GM21390 (cell line): ENCODE measurements around the gene KCNN3.

Experiments
- ATAC-seq: cut with Tn5 transposase; IDR thresholded peaks from one replicate; pipeline ENCODE4 v1.9.1; 2021; ENCODE audit not compliant: unreplicated experiment

KCNN3 gene

DNA sequence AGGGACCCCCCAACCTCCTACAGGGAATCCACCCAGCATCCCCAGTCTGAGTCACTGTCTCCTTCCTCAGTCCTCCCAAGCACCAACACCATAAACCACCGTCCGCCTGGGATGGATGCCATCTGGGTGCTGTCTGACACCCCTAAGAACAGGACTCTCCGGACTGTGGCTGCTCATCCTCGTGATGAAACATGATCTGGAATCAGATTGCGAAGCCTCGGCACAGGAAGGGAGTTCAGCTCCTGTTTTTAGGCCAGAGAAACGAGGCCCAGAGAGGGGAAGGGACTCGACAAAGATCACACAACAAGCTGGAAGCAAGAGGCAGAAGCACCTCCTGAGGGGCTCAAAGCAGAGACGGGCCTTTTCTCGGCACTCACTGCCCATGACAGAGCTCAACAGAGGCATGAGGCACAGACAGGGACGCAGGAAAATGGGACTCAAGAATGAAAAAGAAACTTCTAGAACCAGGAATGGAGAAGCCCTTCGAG lies 8.4 kb downstream of the KCNN3 start:
- ATAC-seq, result no peak

DNA sequence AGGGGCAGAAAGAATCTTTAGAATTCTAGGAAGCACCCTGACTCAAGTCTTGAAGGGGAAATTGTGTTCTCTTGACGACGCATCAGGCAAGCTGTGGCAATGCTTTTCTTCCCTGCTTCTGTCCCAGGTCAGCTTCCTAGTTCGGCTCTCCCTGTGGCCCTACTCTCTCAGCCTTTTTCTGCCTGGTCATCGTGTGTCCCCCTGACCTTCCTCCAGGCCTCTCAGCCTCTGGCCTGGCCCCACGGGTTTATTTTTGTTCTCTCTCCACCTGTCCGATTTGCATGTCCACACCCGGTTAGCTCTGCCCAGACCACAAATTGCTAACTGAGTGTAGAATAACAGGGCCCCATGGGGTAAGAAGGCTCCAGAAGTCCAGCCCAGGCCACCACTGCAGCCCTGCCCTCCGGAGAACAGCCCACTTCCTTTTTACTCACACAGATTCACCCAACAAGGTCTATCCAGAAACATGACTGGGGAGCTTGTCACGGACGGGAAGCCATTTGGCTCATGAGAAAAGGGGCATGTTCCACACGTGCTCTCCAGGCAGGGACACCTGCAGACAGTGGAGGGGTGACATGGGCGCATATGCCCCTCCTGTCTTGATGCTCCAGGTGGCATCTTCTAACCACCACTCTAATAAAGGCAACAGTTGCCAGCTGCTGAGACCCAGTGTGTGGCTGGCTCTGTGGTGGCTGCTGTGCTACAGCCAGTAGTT lies 9.8 kb downstream of the KCNN3 start:
- ATAC-seq, result peak; percentile 57

DNA sequence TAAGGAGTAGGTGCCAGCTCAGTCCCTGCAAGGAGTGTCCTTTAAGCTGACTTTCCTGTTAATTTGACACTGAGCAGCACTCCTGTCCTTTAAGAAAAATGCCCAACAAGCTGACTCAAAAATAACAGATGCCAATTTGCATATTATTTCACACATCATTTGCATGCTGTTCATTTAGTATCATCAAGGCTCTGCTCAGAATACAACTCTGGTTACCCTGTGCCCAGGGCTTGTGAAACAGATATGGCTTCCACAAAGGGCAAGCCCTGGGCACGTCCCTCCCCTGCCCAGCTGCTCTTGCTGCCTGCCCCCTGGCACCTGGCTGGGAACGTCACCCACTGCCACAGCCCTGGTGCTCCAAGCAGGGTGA lies 10.3 kb downstream of the KCNN3 start:
- peak; percentile 36 for ATAC-seq

DNA sequence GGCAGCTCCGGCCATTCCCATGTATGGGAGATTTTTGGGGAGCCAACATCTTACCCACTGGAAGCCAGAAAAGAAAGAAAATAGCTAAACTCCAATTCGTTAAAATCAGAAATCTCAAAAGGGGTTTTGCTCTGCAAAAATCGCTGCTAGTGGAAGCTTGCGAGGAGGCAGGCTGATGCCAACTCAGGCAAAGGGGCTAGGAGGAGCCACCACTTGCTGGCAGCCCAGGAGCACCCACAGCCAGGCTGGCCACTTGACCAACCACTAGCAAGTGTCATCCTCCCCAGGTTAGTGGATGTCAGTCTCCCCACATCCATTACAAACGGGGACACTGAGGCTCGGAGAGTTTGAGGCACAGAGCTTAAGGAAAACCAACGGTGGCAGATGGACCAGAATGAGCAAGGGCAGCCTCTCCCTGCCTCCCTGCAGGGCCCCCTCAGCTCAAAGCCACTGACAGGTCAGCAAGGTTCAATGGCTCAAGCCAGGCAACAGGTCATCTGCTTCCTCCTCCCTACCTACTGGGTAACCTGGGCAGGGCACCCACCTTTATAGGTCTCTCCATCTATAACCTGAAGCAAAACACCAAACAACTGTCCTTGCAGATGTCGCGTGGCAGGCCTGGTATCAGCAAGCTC lies 10.8 kb downstream of the KCNN3 start:
- no peak for ATAC-seq

DNA sequence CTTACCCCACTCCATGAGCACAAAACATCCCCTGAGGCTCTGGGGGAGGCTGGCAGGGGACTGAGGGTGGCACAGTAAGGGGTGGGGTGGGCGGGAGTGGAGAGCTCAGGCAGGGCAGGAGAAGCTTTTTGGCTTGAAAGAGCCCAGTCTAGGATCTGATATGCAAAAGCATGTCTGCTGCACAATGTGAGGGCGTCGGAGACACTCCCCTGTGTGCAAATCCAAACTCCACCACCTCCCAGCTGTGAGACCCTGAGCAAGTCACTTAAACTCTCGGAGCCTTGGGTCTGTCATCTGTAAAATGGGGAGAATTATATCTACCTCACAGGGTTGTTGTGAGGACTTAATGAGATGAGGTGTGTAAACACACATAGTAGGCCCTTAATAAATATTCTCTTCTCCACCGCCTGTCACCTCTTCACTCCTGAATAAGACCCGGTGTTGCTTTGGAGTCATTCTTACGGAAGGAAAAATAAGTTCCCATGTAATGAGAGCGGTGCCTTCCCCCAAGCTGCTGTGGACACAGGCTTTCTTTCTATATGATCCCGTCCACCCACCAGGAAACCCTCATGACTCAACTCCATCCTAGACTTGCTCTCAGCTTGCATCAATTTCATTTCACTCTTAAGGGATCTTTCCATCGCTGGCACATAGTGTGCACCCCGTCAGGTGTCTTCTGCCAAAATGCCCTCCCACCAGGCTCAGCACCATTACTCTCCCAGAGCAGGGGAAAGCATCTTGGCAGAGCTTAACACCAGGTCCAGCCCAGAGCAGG lies 12.5 kb downstream of the KCNN3 start:
- no peak for ATAC-seq

DNA sequence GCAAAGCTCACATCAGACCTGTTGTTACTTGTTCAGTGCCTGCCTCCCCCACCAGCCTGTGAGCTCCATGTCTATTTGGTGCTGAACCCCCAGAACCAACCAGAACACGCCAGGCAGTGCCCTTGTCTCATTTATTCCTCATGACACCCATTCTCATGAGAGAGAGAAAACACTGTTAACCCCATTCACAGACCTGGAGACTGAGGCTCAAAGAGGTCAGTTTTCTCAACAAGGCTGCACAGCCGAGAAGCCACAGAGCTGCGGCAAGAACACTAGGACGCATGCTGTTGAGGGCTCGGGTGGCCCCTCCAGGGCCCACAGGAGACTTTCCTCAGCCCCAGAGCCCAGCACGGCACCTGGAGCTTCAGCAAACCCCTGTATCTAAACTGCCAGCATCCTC lies 13.1 kb downstream of the KCNN3 start:
- ATAC-seq, result no peak

DNA sequence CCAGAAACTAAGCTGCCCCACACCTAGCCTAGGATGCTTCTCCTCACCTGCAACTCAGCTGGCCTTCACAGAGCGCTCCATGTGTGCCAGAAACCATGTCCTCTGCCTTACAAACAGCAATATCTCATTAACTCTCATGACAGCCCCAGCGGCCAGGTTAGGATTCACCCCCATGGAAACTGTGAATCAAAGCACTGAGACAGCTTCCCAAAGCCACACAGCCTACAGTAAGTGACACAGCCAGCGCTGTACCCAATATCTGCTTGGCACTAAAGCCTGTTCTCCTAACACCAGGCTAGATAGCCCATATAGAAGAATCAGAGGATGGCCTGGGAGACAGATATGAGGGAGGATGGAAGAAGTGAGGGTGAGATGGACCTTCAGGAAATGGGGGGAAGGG lies 13.5 kb downstream of the KCNN3 start:
- no peak for ATAC-seq

DNA sequence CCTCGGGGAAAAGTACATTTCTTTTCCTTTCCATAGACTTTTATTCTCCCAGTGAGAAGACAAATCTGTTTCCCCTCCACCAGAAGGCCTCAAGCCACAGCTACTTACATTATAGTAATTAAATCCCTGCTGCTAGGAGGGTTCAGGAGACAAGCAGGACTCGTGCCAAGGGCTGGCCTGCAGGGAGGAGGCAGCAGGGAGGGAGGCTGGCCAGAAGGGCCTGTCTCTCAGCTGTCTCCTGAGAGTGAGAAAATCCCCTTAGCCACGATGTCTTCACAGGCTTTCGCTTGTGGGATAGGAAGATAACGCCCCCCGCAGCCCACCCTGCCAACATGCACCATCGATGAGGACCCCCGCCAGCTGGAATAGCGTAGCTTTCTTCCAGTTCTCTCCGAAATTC lies 14.0 kb downstream of the KCNN3 start:
- no peak for ATAC-seq

DNA sequence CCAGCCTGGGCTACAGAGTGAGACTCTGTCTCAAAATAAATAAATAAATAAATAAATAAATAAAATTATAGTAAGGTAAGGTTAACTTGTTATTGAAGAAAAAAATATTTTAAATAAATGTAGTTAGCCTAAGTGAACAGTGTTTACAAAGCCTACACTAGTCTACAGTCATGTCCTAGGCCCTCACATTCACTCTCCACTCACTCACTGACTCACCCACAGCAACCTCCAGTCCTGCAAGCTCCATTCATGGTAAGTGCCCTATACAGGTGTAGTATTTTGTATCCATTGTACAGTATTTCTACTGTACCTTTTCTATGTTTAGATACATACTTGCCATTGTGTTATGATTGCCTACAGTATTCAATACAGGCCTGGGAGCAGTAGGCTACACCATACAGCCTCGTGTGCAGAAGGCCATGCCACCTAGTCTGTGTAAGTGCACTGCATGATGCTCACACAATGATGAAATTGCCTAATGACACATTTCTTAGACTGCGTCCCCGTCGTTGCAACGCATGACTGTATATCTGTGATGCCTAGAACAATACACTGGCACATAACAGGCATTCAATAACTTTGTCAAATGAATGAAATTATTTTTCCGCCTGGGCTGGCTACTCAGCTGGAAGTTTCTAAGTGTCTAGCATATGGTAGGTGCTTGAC lies 14.8 kb downstream of the KCNN3 start:
- no peak for ATAC-seq

DNA sequence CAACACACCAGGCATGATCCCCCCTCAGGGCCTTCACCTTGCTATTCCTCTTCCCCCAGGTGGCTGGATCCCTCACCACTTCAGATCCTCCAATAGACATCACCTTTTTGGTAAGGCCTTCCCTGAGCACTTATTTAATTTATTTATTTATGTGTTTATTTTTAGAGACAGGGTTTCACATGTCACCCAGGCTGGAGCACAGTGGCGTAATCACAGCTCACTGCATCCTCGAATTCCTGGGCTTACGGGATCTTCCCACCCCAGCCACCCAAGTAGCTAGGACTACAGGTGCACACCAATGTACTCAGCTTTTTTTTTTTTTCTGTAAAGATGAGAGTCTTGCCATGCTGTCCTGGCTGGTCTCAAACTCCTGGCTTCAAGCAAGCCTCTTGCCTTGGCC lies 17.2 kb downstream of the KCNN3 start:
- ATAC-seq, result no peak

DNA sequence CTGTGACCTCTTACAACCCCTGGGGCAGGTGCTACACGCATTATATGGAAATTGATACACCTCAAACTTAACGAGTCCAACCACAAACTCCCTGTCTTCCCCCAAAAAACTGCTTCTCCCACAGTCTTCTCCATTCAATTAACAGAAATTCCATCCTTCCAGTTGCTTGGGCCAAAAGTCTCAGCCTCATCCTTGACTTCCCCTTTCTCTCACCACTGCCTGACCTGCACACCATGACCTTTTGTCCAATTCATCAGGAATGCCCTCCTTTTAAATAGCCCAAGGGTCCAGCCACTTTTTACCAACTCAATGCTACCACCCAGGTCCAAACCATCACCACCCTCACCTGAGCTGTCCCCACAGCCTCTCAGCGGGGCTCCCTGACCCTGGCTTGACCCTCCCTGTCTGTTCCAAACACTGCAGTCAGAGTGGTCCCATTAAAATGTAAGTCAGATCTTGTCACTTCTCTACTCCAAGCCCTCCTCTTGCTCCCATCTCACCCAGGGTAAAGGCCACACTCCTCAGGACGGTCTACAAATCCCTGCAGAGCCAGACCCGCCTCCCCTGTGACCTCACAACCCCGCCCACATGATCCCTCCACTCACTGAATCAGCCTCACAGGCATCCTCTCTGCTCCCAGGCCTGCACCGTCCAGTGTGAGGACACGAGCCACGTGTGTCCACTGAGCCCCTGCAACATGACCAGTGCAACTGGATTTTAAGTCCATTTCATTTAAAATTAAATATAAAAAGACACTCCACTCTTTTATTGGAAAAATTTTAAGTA lies 18.5 kb downstream of the KCNN3 start:
- no peak for ATAC-seq

DNA sequence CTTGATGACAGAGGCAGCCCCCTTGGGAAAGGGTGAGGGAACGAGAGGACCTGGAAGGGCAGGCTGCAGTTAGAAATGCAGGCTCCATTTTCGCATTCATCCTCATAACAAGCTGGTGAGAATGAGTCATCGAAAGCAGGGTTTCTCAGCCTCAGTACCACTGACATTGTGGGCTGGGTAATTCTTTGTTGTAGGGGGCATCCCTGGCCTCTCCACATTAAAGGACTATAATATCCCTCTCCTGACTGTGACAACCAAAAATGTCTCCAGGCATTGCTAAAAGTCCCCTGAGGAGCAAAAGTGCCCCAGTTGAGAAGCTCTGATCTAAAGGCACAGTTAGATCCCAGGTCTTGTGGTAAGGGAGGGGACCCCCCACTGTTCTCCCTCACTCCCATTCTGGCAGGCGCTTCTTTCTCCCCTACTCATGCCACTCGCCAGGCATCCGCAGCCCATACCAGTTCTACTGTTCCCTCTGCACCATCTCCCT lies 20.4 kb downstream of the KCNN3 start:
- ATAC-seq, result no peak

DNA sequence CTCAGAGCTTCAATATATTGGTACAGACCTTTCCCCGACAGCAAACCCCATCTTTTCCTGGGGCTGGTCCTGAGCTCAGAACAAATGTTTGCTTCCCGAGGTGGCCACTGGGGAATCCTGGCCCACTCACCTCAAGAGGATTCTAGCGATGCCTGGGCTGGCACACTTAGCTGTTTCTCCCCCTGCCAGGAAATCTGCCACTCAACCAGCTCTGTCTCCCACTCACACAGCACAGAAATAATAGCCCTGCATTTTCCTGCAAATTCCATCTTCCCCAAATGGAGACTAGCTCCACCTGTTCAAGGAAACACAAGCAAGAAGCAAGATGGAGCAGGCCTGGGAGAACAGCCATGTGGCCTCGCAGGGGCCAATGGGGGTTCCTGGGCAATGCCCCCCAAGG lies 21.1 kb downstream of the KCNN3 start:
- ATAC-seq, result no peak

DNA sequence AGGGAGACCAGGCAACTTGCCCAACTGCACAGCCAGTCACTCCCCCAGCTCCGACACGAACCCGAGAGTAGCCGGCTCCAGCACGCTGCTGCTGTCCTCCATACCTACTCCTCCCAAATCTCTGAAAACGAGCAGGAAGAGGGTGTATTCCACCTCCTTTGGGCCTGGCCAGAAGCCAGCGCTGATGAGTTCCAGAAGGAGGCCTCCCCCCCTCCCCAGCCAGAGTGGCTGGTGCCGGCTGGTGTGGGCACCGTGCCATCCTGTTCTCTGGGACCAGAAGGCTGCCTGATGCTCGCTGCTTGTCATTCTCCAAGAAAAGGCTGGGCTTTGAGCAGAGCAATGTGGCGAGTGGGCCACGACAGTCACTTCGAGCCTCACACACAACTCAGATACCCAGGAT lies 22.2 kb downstream of the KCNN3 start:
- no peak for ATAC-seq

DNA sequence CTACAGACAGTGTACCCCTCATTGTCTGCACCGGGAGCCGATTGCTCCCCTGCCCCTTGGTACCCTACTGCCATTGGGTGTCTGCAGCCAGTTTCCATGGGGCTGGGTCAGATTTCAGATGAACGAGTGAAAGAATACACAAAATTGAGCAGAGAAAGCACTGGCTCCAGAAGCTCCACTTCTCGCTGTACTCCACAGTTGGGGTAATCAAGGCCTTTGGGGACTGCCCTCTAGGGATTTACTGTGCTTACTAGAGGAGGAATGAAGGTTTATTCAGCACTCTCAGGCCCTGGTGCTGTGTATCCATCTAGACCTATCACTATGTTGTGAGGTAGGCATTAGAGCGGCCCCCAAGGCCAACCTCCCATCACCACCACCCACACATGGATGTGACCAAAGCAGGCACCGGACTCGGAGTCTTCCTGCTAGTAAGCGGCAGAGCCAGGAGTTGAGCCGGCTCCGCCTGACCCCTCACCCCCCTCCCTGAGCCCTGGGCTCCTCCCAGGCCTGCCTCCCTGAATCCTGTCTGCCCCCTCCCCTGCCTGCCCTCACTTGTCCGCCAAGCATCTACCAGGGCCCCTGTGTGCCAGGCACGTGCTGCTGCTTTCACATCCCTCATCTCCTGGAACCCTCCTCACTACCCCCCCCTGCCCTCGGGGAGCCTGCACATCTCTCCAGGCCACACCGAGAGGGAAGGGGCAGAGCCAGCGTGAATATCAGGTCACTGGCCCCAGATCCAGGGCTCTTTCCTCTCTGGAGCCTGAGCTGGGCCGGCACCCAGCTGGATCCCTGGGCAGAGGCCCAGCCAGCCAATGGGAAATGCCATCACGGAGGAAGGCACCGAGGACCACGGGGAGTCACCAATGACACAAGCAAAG lies 23.3 kb downstream of the KCNN3 start:
- ATAC-seq, result no peak

DNA sequence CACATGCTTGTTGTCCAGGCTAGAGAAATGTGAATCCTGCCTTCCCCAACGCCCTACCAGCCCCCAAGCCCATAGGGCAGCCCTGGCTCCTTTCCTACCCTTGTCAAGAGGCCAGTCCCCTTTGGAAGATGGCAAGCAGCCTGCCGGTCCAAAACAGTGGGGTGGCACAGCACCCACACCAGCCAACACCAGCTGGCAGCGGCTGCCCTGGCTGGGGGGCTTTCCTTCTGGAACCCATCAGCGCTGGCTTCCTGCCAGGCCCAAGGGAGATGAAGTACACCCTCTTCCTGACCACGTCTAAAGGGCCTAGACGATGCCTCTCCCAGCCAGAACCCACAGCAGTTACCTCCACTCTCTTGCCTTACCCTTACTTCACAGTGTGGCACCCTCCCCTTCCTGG lies 24.2 kb downstream of the KCNN3 start:
- ATAC-seq, result no peak

DNA sequence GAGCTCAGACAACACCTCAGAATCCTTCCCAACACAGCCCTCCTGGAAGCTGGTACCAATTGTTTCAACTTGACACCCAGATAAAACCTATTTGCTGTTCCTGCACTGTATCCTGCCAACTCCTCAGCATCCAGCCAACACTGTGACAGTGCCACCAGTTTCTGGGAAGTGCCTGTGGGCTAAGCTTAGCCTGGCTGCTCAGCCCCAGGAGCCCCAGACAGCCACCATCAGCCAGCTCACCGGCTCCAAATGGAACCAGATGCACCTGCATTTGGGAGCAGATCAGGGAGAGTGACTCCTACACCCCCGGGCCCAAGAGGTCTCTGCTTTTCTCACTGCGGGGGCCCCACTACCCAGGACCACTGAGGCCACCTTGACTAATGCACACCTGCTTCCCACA lies 24.9 kb downstream of the KCNN3 start:
- no peak for ATAC-seq

DNA sequence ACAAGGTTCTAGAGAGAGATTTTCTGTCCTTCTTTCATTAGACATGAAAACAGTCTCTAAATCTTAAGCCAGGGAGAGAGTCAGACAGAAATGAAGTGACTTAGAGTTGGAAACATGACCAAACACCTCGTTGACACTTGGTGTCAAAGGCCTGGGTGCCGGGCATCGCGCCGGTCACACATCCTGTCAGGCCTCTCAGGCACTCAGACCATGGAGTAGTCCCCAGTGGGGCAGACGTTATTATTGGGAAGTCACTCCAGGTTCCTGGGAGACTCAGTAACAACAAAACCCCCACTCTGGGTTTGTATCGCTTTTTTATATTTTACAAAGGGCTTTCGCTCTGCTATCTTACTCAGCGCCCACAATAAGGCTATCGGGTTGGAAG lies 25.8 kb downstream of the KCNN3 start:
- no peak for ATAC-seq

DNA sequence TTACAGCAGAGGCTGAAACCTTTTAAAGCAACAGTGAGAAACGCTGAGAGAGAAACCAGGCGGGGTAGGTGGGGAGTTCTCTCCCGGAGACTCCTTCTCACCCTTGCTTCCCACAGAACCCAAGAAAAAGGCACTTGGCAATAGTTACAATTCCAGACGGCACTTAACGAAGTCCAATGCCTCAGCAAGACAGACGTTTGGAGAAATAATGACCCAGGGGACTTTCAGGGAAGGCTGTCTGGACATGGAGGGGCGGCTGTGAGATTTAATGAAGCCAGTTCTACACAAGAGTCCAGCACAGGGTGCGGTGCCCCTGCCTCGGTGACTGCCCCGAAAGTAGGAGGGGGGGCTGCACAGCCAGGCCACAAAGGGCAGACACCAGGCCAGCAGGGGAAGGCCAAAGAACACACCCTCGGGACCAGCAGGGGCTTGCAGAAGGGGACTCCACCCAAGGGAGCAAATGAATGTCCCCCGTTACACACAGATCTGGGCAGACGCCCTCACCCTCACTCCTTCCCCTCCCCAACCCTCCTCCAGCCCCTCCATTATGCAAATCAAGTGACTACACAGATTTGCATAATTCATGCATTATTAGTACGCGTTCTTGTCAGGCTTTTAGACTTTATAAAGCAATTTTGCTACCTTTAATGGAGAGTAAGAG lies 26.3 kb downstream of the KCNN3 start:
- no peak for ATAC-seq
